ENCODE results near the gene DELE1.

Gene DELE1

DNA sequence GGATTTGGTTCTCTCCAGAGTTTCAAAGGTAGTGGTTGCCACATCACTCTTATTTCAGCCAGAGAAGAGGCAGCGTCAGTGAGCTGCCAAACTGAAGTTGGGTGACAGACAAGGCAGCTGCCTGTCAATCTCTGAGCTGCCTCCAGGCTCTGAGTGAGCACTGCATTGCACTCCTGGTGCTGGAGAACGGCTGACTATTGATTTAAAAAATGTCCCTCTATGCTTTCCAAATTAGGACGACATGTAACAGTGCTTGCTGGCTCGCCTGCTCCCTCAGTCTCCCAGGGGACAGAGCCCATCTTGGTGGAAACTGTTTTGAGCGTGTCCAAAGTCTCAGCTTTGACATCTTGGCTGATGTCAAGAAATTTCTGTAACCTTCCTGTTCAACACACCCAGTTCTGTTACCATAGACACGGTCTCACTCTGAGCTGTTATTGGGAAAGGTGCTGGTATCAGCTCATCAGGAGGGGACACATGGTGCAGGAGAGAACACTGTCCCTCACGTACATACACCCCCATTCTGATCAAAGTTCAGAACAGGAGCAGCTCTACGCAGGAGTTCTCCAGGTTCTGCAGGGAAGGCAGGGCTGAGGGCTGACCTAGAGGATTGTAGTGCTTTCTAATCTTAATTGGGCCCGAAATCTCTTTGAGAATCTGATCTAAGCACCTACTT is 18.6 kb downstream of the DELE1 start:
- H3K9me3 ChIP-seq (ENCODE audit: low read length), result no peaks in the 10 kb centered on the region
- H3K4me3 ChIP-seq (ENCODE audit: low read length), result no peak overlapping the region

GRCh38 chr5:141944076-141944475 is 20.4 kb downstream of the DELE1 start:
- no peaks in the 10 kb centered on the region for H3K27me3 ChIP-seq (ENCODE audit: insufficient read depth, low read length)
- no peaks in the 10 kb centered on the region for H3K9me3 ChIP-seq (ENCODE audit: low read length)
- H3K36me3 ChIP-seq (ENCODE audit: insufficient read depth, low read length), result peaks cover 2% of the 10 kb centered on the region
- H3K4me3 ChIP-seq (ENCODE audit: low read length), result no peak overlapping the region
- no peak overlapping the region for H2AFZ ChIP-seq (ENCODE audit: low read depth, low read length)
- no peaks in the 10 kb centered on the region for H3K4me1 ChIP-seq (ENCODE audit: insufficient read depth, low read length)

More for the DNA sequence above, 18.6 kb downstream of the DELE1 start:
- Histone ChIP-seq H3K36me3 (ENCODE audit: insufficient read depth, low read length) (peaks cover 14% of the 10 kb centered on the region), H2AFZ (ENCODE audit: low read depth, low read length) (no peak overlapping the region), H3K27me3 (ENCODE audit: insufficient read depth, low read length) (no peaks in the 10 kb centered on the region), H3K4me1 (ENCODE audit: insufficient read depth, low read length) (no peaks in the 10 kb centered on the region)

- Histone ChIP-seq H3K4me1 (ENCODE audit: insufficient read depth, low read length) (no peaks in the 10 kb centered on the region), H3K4me3 (ENCODE audit: low read length) (no peak overlapping the region), H3K27me3 (ENCODE audit: insufficient read depth, low read length) (no peaks in the 10 kb centered on the region), H2AFZ (ENCODE audit: low read depth, low read length) (no peak overlapping the region), H3K36me3 (ENCODE audit: insufficient read depth, low read length) (no peaks in the 10 kb centered on the region), H3K9me3 (ENCODE audit: low read length) (no peaks in the 10 kb centered on the region)
These were observed 21.9 kb downstream of the DELE1 start for GRCh38 chr5:141945511-141946051.

GRCh38 chr5:141947316-141947715 is 23.6 kb downstream of the DELE1 start:
- H2AFZ ChIP-seq (ENCODE audit: low read depth, low read length), result no peak overlapping the region

GRCh38 chr5:141948812-141949211 is 25.1 kb downstream of the DELE1 start:
- Histone ChIP-seq H3K36me3 (ENCODE audit: insufficient read depth, low read length) (no peaks in the 10 kb centered on the region), H3K4me3 (ENCODE audit: low read length) (no peak overlapping the region), H3K9me3 (ENCODE audit: low read length) (no peaks in the 10 kb centered on the region), H3K4me1 (ENCODE audit: insufficient read depth, low read length) (no peaks in the 10 kb centered on the region), H3K27me3 (ENCODE audit: insufficient read depth, low read length) (no peaks in the 10 kb centered on the region), H2AFZ (ENCODE audit: low read depth, low read length) (no peak overlapping the region)

More at GRCh38 chr5:141947316-141947715, 23.6 kb downstream of the DELE1 start:
- Histone ChIP-seq H3K36me3 (ENCODE audit: insufficient read depth, low read length) (no peaks in the 10 kb centered on the region), H3K4me1 (ENCODE audit: insufficient read depth, low read length) (no peaks in the 10 kb centered on the region), H3K9me3 (ENCODE audit: low read length) (no peaks in the 10 kb centered on the region), H3K4me3 (ENCODE audit: low read length) (no peak overlapping the region), H3K27me3 (ENCODE audit: insufficient read depth, low read length) (no peaks in the 10 kb centered on the region)

DNA sequence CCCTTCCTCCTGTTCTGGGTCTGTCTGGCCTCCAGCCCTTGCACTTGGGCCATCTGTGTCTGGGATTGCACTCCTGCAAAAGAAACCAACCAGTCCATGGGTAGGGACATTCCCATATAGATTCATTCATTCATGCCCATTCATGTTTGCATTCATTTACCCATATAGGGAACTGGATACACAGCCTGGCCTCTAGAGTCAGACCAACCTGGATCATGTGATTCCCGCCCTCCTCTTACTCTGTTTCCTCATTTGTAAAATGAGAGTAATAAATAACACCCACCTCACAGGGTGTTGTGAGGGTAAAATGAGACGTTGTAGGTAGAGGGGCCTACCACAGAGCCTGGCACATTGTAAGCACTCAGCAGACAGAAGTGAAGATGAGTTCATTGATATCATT is 25.8 kb downstream of the DELE1 start:
- H3K4me3 ChIP-seq (ENCODE audit: low read length), result no peak overlapping the region
- no peaks in the 10 kb centered on the region for H3K27me3 ChIP-seq (ENCODE audit: insufficient read depth, low read length)
- no peaks in the 10 kb centered on the region for H3K4me1 ChIP-seq (ENCODE audit: insufficient read depth, low read length)
- no peak overlapping the region for H2AFZ ChIP-seq (ENCODE audit: low read depth, low read length)
- no peaks in the 10 kb centered on the region for H3K36me3 ChIP-seq (ENCODE audit: insufficient read depth, low read length)
- H3K9me3 ChIP-seq (ENCODE audit: low read length), result no peaks in the 10 kb centered on the region

DNA sequence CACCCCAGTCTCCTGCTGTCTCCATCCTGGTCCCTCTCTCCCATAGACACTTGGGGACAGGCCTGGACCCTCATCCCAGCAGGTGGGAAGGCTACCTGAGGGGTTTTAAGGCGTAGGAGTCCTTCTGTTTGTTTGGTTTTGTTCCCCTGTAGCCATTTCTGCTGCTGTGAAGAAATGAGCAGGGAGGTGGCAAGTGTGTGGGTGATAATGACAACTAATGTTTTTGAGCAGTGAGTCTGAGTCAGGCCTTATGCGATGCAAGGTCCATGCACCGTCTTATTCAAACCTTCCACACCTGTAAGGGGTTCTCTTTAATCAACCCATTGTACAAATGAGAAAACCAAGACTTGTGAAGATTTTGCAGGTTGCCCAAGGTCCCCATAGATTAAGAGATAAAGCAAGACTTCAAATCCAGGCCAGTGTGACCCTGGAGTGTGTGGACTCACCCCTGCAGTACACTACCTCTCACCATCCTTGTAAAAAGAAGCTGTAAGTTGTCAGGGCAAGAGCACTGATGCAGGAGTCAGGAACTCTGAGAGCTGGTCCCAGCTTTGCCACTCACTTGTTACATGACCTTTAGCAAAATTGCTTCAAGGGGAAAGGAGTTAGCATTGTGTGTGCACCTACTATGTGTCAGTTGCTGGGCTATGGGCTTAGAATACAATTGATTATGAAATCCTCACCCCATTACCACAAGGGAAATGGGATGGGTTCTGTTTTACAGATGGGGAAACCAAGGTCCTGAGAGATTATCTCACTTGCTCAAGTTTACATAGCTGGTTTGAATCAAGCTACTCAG is 26.7 kb downstream of the DELE1 start:
- Histone ChIP-seq H3K4me1 (ENCODE audit: insufficient read depth, low read length) (no peaks in the 10 kb centered on the region), H3K9me3 (ENCODE audit: low read length) (no peaks in the 10 kb centered on the region), H2AFZ (ENCODE audit: low read depth, low read length) (no peak overlapping the region), H3K27me3 (ENCODE audit: insufficient read depth, low read length) (no peaks in the 10 kb centered on the region), H3K36me3 (ENCODE audit: insufficient read depth, low read length) (no peaks in the 10 kb centered on the region), H3K4me3 (ENCODE audit: low read length) (no peak overlapping the region)

GRCh38 chr5:141951332-141951781 is 27.7 kb downstream of the DELE1 start:
- Histone ChIP-seq H3K27me3 (ENCODE audit: insufficient read depth, low read length) (no peaks in the 10 kb centered on the region), H3K4me3 (ENCODE audit: low read length) (no peak overlapping the region), H2AFZ (ENCODE audit: low read depth, low read length) (no peak overlapping the region), H3K36me3 (ENCODE audit: insufficient read depth, low read length) (no peaks in the 10 kb centered on the region), H3K9me3 (ENCODE audit: low read length) (no peaks in the 10 kb centered on the region), H3K4me1 (ENCODE audit: insufficient read depth, low read length) (no peaks in the 10 kb centered on the region)

DNA sequence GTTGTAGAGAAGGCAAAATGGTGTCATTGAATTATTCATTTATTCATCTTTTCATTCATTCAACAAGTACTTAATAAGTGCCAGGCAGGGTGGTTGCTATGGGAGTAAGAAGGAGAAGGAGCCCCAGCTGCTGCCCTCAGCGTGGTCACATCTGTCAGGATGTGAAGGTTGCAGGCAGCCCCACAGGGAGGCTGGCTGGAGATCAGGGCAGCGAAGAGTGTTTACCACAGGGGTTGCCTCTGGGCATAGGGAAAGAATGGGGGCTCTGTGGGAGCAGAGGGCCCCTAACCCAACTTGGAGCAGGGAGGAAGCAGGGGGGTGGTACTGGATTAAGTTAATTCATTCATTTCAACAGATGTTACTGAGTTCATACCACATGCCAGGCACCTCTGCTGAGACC is 28.3 kb downstream of the DELE1 start:
- H3K4me3 ChIP-seq (ENCODE audit: low read length), result no peak overlapping the region
- H2AFZ ChIP-seq (ENCODE audit: low read depth, low read length), result no peak overlapping the region
- H3K36me3 ChIP-seq (ENCODE audit: insufficient read depth, low read length), result no peaks in the 10 kb centered on the region
- H3K4me1 ChIP-seq (ENCODE audit: insufficient read depth, low read length), result no peaks in the 10 kb centered on the region
- no peaks in the 10 kb centered on the region for H3K27me3 ChIP-seq (ENCODE audit: insufficient read depth, low read length)
- H3K9me3 ChIP-seq (ENCODE audit: low read length), result no peaks in the 10 kb centered on the region

DNA sequence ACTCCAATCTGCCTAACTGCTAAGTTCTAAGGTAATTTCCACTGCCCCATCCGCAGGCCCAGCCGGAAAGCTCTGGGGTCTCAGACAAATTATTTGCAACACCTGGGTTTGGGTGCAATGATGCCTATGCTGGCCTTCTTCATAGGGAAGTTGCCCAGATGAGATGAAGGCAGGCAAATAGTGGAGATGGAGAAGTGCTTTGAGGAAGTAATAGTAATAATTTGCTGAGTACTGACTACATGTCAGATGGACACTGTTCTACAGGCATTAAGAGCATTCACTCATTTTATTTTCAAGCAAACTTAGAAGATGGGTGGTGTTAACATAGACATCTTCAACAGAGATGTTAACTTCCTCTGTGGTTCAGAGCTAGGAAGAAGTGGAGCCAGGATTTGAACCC is 30.5 kb downstream of the DELE1 start:
- Histone ChIP-seq H3K4me3 (ENCODE audit: low read length) (no peak overlapping the region), H3K27me3 (ENCODE audit: insufficient read depth, low read length) (no peaks in the 10 kb centered on the region), H3K36me3 (ENCODE audit: insufficient read depth, low read length) (no peaks in the 10 kb centered on the region), H3K9me3 (ENCODE audit: low read length) (no peaks in the 10 kb centered on the region), H2AFZ (ENCODE audit: low read depth, low read length) (no peak overlapping the region), H3K4me1 (ENCODE audit: insufficient read depth, low read length) (no peaks in the 10 kb centered on the region)

GRCh38 chr5:141957367-141957996 is 33.8 kb downstream of the DELE1 start:
- Histone ChIP-seq H2AFZ (ENCODE audit: low read depth, low read length) (no peak overlapping the region), H3K4me1 (ENCODE audit: insufficient read depth, low read length) (peaks cover 11% of the 10 kb centered on the region), H3K4me3 (ENCODE audit: low read length) (no peak overlapping the region), H3K9me3 (ENCODE audit: low read length) (no peaks in the 10 kb centered on the region), H3K27me3 (ENCODE audit: insufficient read depth, low read length) (no peaks in the 10 kb centered on the region), H3K36me3 (ENCODE audit: insufficient read depth, low read length) (no peaks in the 10 kb centered on the region)

DNA sequence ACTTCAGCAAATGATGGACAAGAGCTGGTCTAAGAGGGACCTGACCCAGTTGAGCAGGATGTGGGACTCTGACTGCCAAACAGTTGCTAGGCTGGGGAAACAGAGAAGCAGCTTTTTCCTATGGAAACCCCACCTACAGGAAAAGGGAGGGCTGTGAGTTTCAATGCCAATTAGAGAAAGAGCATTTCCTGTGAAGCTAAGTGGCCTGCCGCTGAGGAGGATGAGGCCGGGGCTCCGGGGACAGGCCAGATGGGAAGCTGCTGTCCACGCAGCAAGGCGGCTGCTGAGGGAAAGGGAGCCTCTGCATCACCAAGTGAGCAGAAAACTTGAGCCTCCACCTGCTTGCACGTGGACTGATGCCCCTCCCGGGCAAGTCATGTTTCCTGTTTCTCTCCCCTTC is 34.4 kb downstream of the DELE1 start, which contains the start of gene PCDH12:
PCDH12 (minus strand) TSS at position 90 of the 400 bp plus-strand sequence. CDS start 351 bp downstream, outside the sequence.
- Histone ChIP-seq H3K9me3 (ENCODE audit: low read length) (no peaks in the 10 kb centered on the region), H2AFZ (ENCODE audit: low read depth, low read length) (no peak within 1 kb of the TSS)

More for the DNA sequence above, 34.4 kb downstream of the DELE1 start, which contains the start of gene PCDH12:
- Histone ChIP-seq H3K4me1 (ENCODE audit: insufficient read depth, low read length) (peaks cover 11% of the 10 kb centered on the region), H3K27me3 (ENCODE audit: insufficient read depth, low read length) (no peaks in the 10 kb centered on the region), H3K36me3 (ENCODE audit: insufficient read depth, low read length) (no peaks in the 10 kb centered on the region), H3K4me3 (ENCODE audit: low read length) (no peak within 1 kb of the TSS)

Measured in neuron (in vitro differentiated cells).